Endothelial cell of umbilical vein (primary cell): Measurements from ENCODE around the gene TXNRD2. TPM values are rescaled to one million over a fixed set of nuclear protein-coding genes. Genes with fewer than 3 reads are reported as not detected.

Source experiments
- BruUV-seq: library from RNA; stranded (reverse); fragments of 400-500 nt; replicated peaks from 2 replicates; lab custom pipeline; 2021; lab: Mats Ljungman, UMichigan
- CTCF ChIA-PET: fragments of 300-600, 350-600 bp; sonication (Branson Sonifier 250); formaldehyde crosslinking; loops from one replicate; lab custom pipeline; 2021; ENCODE audit warnings: antibody characterized with exemption, inconsistent platforms; lab: Charles Lee
- POLR2A ChIA-PET: fragments of 300-600, 350-600 bp; sonication (Branson Sonifier 250); formaldehyde crosslinking; loops from one replicate; lab custom pipeline; 2021; ENCODE audit warnings: antibody characterized with exemption, inconsistent platforms; lab: Charles Lee
- DNase-seq: peaks from one replicate; pipeline ENCODE4 v3.0.0-alpha.2; 2011; ENCODE audit warnings: low read depth, low spot score
- FAIRE-seq: peaks from 2 replicates; lab custom pipeline; 2011; peaks lifted over from hg19 to GRCh38; lab: Jason Lieb, UNC
- H2AFZ ChIP-seq: 2 replicates; pipeline ENCODE4 v1.6.0; 2012; ENCODE audit warnings: low read depth, low read length, control low read depth, inconsistent platforms
- H3K27ac ChIP-seq: 2 replicates; pipeline ENCODE4 v1.5.1; 2011; ENCODE audit warnings: low read depth, mild to moderate bottlenecking, control low read depth, low read length, moderate library complexity; ENCODE audit not compliant: insufficient read depth
- H3K27me3 ChIP-seq, 2 experiments: 2 replicates each; pipeline versions ENCODE4 v1.6.0 to v1.6.1; 2011; ENCODE audit warnings: low read length in 2 of 2, mixed read lengths in 1 of 2; ENCODE audit not compliant: control insufficient read depth in 2 of 2, insufficient read depth in 2 of 2
- H3K36me3 ChIP-seq, 2 experiments: 2 replicates in 1 of 2; 3 replicates in 1 of 2; pipeline ENCODE4 v1.5.1; 2011; ENCODE audit warnings: low read length in 2 of 2, mild to moderate bottlenecking in 1 of 2, moderate library complexity in 1 of 2; ENCODE audit not compliant: control insufficient read depth in 2 of 2, insufficient read depth in 2 of 2; ENCODE audit errors: extremely low read depth in 1 of 2
- H3K4me1 ChIP-seq: 3 replicates; pipeline ENCODE4 v1.5.1; 2011; ENCODE audit warnings: mild to moderate bottlenecking, low read length; ENCODE audit not compliant: control insufficient read depth, insufficient read depth; ENCODE audit errors: extremely low read depth
- H3K4me2 ChIP-seq: 2 replicates; pipeline ENCODE4 v1.6.1; 2011; ENCODE audit warnings: low read length, control low read depth, mixed read lengths; ENCODE audit not compliant: insufficient read depth
- H3K4me3 ChIP-seq, 3 experiments: fragments of 200-600 bp in 1 of 3; sonication (generic), shearing (Covaris generic) in 1 of 3; replicated peaks in 1 of 3; 2 replicates each; pipeline ENCODE4 v1.5.1; 2011 to 2016; ENCODE audit warnings: control low read depth in 3 of 3, low read length in 3 of 3, mild to moderate bottlenecking in 2 of 3, inconsistent platforms in 1 of 3, low read depth in 1 of 3, moderate library complexity in 1 of 3; ENCODE audit not compliant: insufficient read depth in 1 of 3
- H3K79me2 ChIP-seq: 2 replicates; pipeline ENCODE4 v1.6.0; 2012; ENCODE audit warnings: low read length, inconsistent platforms; ENCODE audit not compliant: control insufficient read depth, insufficient read depth
- H3K9ac ChIP-seq: replicated peaks from 2 replicates; pipeline ENCODE3; 2011; ENCODE audit warnings: low read length, control low read depth; ENCODE audit not compliant: insufficient read depth; ENCODE audit errors: extremely low read depth
- H3K9me1 ChIP-seq: replicated peaks from 3 replicates; pipeline ENCODE4 v1.6.0; 2011; ENCODE audit warnings: mild to moderate bottlenecking, low read length; ENCODE audit not compliant: control insufficient read depth, insufficient read depth; ENCODE audit errors: extremely low read depth
- H3K9me3 ChIP-seq: replicated peaks from 2 replicates; pipeline ENCODE4 v1.5.1; 2012; ENCODE audit warnings: low read length, inconsistent platforms; ENCODE audit not compliant: control insufficient read depth, insufficient read depth
- H4K20me1 ChIP-seq: replicated peaks from 2 replicates; pipeline ENCODE3; 2011; ENCODE audit warnings: mild to moderate bottlenecking, low read length; ENCODE audit not compliant: control insufficient read depth, insufficient read depth; ENCODE audit errors: extremely low read depth
- CTCF ChIP-seq, 2 donors: IDR thresholded peaks; 1 replicate in 1 of 2; 2 replicates in 1 of 2; pipeline ENCODE4 v1.5.1; 2011; ENCODE audit warnings: low read length in 2 of 2, mild to moderate bottlenecking in 2 of 2, moderate library complexity in 2 of 2, control low read depth in 1 of 2, inconsistent platforms in 1 of 2, low read depth in 1 of 2; ENCODE audit not compliant: insufficient read depth in 1 of 2; ENCODE audit errors: extremely low read depth in 1 of 2
- EZH2 ChIP-seq: IDR thresholded peaks from 2 replicates; pipeline ENCODE4 v1.6.1; 2012; ENCODE audit warnings: borderline replicate concordance, low read depth, mild to moderate bottlenecking, moderate library complexity, low read length, inconsistent platforms; ENCODE audit not compliant: severe bottlenecking
- FOS ChIP-seq: IDR thresholded peaks from 2 replicates; pipeline ENCODE4 v1.6.1; 2011; ENCODE audit warnings: mild to moderate bottlenecking, low read length, moderate library complexity, borderline replicate concordance; ENCODE audit not compliant: insufficient read depth
- GATA2 ChIP-seq: IDR thresholded peaks from 2 replicates; pipeline ENCODE4 v1.7.0; 2011; ENCODE audit warnings: low read depth, mild to moderate bottlenecking, moderate library complexity, mixed read lengths, low read length; ENCODE audit not compliant: insufficient read length, insufficient read depth
- JUN ChIP-seq: IDR thresholded peaks from 2 replicates; pipeline ENCODE4 v1.6.1; 2011; ENCODE audit warnings: borderline replicate concordance, low read depth; ENCODE audit not compliant: insufficient read length, insufficient read depth
- MAX ChIP-seq: IDR thresholded peaks from 2 replicates; pipeline ENCODE4 v1.6.1; 2011; ENCODE audit not compliant: insufficient read depth, insufficient read length
- MYC ChIP-seq: IDR thresholded peaks from one replicate; pipeline ENCODE4 v1.6.1; 2011; ENCODE audit warnings: mild to moderate bottlenecking, low read depth, low read length
- POLR2A ChIP-seq: IDR thresholded peaks from 2 replicates; pipeline ENCODE4 v1.6.1; 2012; ENCODE audit warnings: low read depth, mild to moderate bottlenecking, control low read depth, low read length
- POLR2AphosphoS5 ChIP-seq: IDR thresholded peaks from 2 replicates; pipeline ENCODE4 v1.6.1; 2012; ENCODE audit warnings: low read depth, mild to moderate bottlenecking, control low read depth, low read length, moderate library complexity; ENCODE audit not compliant: insufficient read depth
- dilution Hi-C: fragments of 300-500 bp; cut with MboI; formaldehyde crosslinking; loops from one replicate; pipeline ENCODE4 v1.15.0; 2019; ENCODE audit warnings: low sequenced_read_pairs; ENCODE audit not compliant: extremely low pct_ligation_motif_present
- intact Hi-C: fragments of 100-400 bp; cut with micrococcal nuclease; formaldehyde crosslinking; loops from one replicate; pipeline ENCODE4 v1.10.0; 2022
- polyA plus RNA-seq, 4 experiments: library from polyadenylated mRNA; depleted of rRNA in 3 of 4; stranded (reverse) in 3 of 4; unstranded in 1 of 4; fragments of >200 nt; gene quantifications; 2 replicates each; pipeline versions ENCODE4 v1.2.1 to v1.2.3, GENCODE V29; 2011 to 2012; ENCODE audit warnings: missing spikeins in 1 of 4
- total RNA-seq: library from RNA; stranded (reverse); gene quantifications from 2 replicates; pipeline ENCODE4 v1.2.3, GENCODE V29; 2021

TXNRD2 gene
- total and polyA plus RNA-seq, 2 donors (not counting 3 experiments of a cell fraction or from before 2014, with no cell fraction given), result 211 to 440 TPM

DNA sequence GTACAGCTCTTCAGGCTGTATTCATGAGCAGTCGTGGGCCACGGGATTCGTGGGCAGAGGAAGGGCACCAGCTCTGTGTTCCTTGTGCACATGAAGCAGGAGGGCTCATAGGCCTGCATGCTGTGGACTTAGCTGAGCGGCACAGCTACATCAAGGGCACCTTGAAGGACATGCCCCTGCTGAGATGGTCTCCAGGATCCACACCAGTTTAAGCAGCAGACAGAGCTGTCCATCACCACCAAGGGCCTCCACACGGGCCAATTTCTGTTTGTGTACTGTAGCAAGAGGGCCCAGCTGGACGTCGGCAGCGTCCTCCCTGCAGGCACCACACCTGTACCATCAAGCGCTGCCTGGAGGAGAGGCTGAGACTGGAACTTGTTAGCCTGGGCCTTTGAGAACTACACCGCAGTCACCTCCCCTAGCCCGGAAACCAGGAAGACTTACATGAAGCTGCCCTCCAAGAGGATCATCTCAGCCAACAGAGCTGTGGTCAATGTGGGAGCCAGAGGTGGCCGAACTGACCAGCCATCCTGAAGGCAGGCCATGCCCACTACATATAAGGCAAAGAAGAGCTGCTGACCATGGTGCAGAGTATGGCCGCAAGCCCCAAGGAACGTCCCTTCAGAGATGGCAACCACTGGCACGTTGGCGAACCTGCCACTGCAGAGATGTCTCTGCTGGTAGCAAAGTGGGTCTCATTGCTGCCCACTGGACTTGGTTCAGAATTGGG lies 54.2 kb downstream of the TXNRD2 start:
- H3K79me2 ChIP-seq, result peaks cover 3% of the 10 kb centered on the region
- peaks cover 66% of the 10 kb centered on the region for H3K4me1 ChIP-seq
- H3K27ac ChIP-seq, result peak overlapping the region; percentile 87
- H3K4me2 ChIP-seq, result no peak overlapping the region
- H3K27me3 ChIP-seq, result no peaks in the 10 kb centered on the region
- peak overlapping the region; percentile 33 for H3K9ac ChIP-seq
- H2AFZ ChIP-seq, result no peak overlapping the region
- no peak for DNase-seq
- no peak overlapping the region for H3K4me3 ChIP-seq
- dilution Hi-C loops, result no loop called here
- no peaks in the 10 kb centered on the region for H4K20me1 ChIP-seq
- CTCF ChIA-PET, result interaction anchor here (0.8 to 2.7 kb wide), 4 partner anchors 9 to 157 kb away, joined by 4 to 16 read pairs (median 10); no protein-coding TSS in a partner anchor
- H3K9me1 ChIP-seq, result no peaks in the 10 kb centered on the region
- TF ChIP-seq JUN, result no peak
- TF ChIP-seq FOS, result no peak
- no peak for TF ChIP-seq POLR2A
- TF ChIP-seq EZH2, result no peak
- no peak for TF ChIP-seq GATA2
- TF ChIP-seq POLR2AphosphoS5, result no peak
- TF ChIP-seq CTCF (IDR thresholded peaks at IDR 0.05; ENCODE audit: extremely low read depth in 1 of 2, insufficient read depth in 1 of 2, low read depth in 1 of 2, low read length in 2 of 2), result no peak
- TF ChIP-seq MAX, result no peak
- TF ChIP-seq MYC, result no peak
- no peaks in the 10 kb centered on the region for H3K9me3 ChIP-seq
- H3K36me3 ChIP-seq, result no peaks in the 10 kb centered on the region
- POLR2A ChIA-PET, result interaction anchor here (1.2 to 1.7 kb wide), 2 partner anchors 10 to 12 kb away, joined by 3 to 5 read pairs; no protein-coding TSS in a partner anchor
- intact Hi-C loops, result no loop called here
- TSS peak; percentile 58 for BruUV-seq
- no peak for FAIRE-seq
